Testis (tissue), 2 donors: Measurements from ENCODE around the gene DOK5.

Experiments used
- CTCF ChIP-seq, 3 experiments: fragments of 450-650 bp in 2 of 3; fragments of 200-600 bp in 1 of 3; sonication (generic) in 1 of 3; IDR thresholded peaks; one replicate each; pipeline ENCODE4 v1.5.1; 2016 to 2019; ENCODE audit warnings: antibody characterized with exemption in 3 of 3, mild to moderate bottlenecking in 2 of 3, moderate library complexity in 1 of 3
- POLR2A ChIP-seq: fragments of 450-650 bp; IDR thresholded peaks from one replicate; pipeline ENCODE4 v1.6.1; 2017; ENCODE audit warnings: antibody characterized with exemption, mild to moderate bottlenecking, moderate library complexity

- no peak for TF ChIP-seq POLR2A
- no peak for TF ChIP-seq CTCF (IDR thresholded peaks at IDR 0.05)
These were observed 6.0 kb downstream of the DOK5 start for GRCh38 chr20:54481442-54481841.
